ENCODE measurements around the gene SIRPG. TPM values are rescaled to one million over a fixed set of nuclear protein-coding genes. Genes with fewer than 3 reads are reported as not detected.

Gene SIRPG
- total and polyA plus RNA-seq, 5 experiments from 2014 or later: 47.5 to 246 (median 165) TPM

DNA sequence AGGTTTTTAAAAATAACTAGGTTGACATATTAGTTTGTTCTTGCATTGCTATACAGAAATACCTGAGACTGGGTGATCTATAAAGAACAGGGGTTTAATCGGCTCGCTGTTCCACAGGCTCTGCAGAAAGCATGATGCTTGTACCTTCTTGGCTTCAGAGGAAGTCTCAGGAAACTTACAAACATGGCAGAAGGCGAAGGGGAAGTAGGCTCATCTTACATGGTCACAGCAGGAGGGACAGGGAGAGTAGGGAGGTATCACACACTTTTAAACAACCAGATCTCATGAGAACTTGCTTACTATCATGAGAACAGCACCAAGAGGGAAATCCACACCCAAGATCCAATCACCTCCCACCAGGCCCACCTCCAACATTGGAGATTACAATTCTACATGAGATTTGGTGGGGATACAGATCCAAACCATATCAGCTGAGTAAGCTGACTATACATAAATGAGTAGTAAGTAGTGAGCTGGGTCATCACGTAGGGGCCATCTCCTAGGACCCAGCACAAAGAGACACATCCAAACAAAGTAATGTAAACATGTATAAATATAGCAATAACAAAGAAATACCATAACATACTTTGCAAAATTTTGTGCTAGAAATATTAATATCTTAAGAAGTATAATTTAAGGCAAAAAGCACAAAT, 31.4 kb upstream of the SIRPG start:
- H3K36me3 Mint-ChIP-seq: peaks cover 0 to 12% (median 0%) of the 10 kb centered on the region in 3 donors
- POLR2A ChIA-PET: no interaction called here
- ATAC-seq (no peak), DNase-seq (no peak)
- peak overlapping the region in 3 of 10 donors; percentile 27 to 76 (median 37) for H3K27ac Mint-ChIP-seq
- H3K27me3 Mint-ChIP-seq: peaks cover 0 to 5% (median 0%) of the 10 kb centered on the region in 5 donors
- H3K4me3 Mint-ChIP-seq: no peak overlapping the region
- peaks cover 0 to 13% (median 0%) of the 10 kb centered on the region in 9 donors for H3K9me3 Mint-ChIP-seq
- H3K4me1 Mint-ChIP-seq: peaks cover 28 to 66% (median 40%) of the 10 kb centered on the region in 4 donors

DNA sequence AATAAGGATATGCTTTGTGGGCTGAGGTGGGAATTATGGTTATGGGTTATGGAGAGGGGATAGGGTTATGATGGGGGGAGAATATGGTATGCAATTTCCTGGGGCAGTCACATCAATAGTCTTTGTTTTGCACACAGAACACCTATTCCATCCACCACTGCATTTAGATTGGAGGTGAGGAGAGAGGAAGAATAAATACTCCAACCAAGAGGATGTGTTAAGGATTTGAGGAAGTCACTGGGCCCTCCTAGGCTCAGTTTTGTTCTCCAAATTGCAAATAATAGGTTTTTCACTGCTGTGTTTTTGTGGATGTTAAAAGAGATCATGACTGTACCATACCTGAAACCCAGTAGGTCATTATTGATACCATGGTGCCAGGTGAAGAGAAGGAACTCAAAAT, 29.5 kb upstream of the SIRPG start:
- POLR2A ChIA-PET: interaction anchor here (0.6 to 4.4 kb wide), 6 partner anchors 12 to 819 kb away, joined by 3 to 44 read pairs (median 6); no protein-coding TSS in a partner anchor
- ATAC-seq: no peak
- H3K27me3 Mint-ChIP-seq: peaks cover 0 to 1% (median 0%) of the 10 kb centered on the region in 5 donors

DNA sequence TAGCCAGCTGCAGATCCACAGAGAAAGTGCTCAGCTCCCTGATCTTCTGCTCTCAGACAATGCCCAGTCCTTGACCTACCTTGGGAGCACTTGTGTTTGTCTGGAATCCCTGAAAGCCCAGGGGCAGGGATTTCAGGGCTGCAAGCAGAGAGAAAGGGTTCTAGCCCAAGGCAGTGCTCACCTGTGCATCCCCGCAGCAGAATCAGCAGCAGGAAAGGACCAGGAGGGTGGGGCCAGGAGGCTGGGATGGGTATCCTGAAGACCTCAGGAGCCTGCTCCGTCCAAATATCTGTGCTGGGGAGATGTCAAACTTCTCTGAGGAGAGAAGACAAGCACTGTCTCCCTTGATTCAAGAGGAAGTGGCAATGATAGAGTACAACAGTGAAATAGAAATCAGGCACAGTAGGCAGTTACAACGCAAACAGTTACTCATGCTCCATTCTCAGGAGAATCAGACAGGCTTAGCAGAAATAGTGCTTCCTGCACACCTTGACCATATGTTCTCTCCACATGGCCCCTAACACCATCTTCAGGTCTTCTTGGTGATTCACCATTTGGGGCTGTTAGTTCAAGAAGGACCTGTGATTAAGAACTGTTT, 28.7 kb upstream of the SIRPG start:
- peaks cover 10 to 22% (median 15%) of the 10 kb centered on the region in 3 donors for H3K36me3 Mint-ChIP-seq
- POLR2A ChIA-PET: interaction anchor here (0.6 to 4.4 kb wide), 8 partner anchors 11 to 45 kb away, joined by 3 to 44 read pairs (median 8); no protein-coding TSS in a partner anchor
- H3K4me3 Mint-ChIP-seq: peak overlapping the region; percentile 90 to 98 (median 92)
- peaks cover 0 to 17% (median 4%) of the 10 kb centered on the region in 9 donors for H3K9me3 Mint-ChIP-seq
- no peaks in the 10 kb centered on the region for H3K27me3 Mint-ChIP-seq
- peak; percentile 65 to 66 for ATAC-seq
- peak in 1 of 10 donors; percentile 42 for DNase-seq
- H3K27ac Mint-ChIP-seq: peak overlapping the region; percentile 88 to 97 (median 95)
- peaks cover 33 to 80% (median 55%) of the 10 kb centered on the region in 4 donors for H3K4me1 Mint-ChIP-seq

More for the DNA sequence above, 29.5 kb upstream of the SIRPG start:
- H3K4me1 Mint-ChIP-seq: peaks cover 31 to 74% (median 53%) of the 10 kb centered on the region in 4 donors
- peaks cover 0 to 22% (median 3%) of the 10 kb centered on the region in 9 donors for H3K9me3 Mint-ChIP-seq
- peak overlapping the region; percentile 90 to 98 (median 92) for H3K4me3 Mint-ChIP-seq
- no peak for DNase-seq
- peak overlapping the region; percentile 88 to 97 (median 95) for H3K27ac Mint-ChIP-seq
- peaks cover 6 to 25% (median 11%) of the 10 kb centered on the region in 3 donors for H3K36me3 Mint-ChIP-seq

DNA sequence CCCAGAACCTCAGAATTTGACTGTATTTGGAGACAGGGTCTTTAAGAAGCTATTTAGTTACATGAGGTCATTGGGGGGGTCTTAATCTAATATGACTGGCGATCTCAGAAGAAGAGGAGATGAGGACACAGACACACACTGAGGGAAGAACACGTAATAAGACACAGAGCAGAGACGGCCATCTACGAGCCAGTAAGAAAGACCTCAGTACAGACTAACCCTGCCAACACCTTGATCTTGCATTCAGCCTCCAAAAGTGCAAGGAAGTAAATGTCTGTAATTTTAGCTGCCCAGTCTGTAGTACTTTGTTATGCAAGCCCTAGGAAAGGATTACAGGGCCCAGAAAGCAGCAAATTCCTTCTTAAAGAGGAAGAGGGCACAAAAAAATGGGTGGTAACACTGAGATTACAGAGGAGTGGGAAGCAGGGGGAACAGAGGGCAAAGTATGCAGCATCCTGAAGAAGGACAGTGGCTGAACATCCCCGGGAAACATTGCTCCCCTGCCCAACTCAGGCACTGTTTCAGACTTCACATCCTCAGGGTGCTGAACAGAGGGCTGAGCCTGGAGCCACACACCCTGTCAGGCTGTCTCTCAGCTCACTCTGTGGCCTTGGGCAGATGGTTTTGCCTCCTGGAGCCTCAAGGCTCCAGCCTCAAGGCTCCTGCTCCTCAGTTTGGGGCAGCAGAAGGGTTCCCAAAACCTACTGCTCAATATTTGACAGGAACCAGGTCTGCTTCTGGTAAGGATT, 27.9 kb upstream of the SIRPG start:
- Mint-ChIP-seq H3K27ac (peak overlapping the region; percentile 88 to 97 (median 95)), H3K27me3 (no peaks in the 10 kb centered on the region), H3K4me1 (peaks cover 36 to 86% (median 61%) of the 10 kb centered on the region in 4 donors), H3K4me3 (peak overlapping the region; percentile 90 to 98 (median 92)), H3K36me3 (peaks cover 10 to 25% (median 19%) of the 10 kb centered on the region in 3 donors), H3K9me3 (peaks cover 0 to 18% (median 2%) of the 10 kb centered on the region in 9 donors)
- POLR2A ChIA-PET: interaction anchor here (0.8 to 4.4 kb wide), 12 partner anchors 10 to 98 kb away, joined by 3 to 44 read pairs (median 6); no protein-coding TSS in a partner anchor
- peak; percentile 65 to 69 for ATAC-seq
- no peak for DNase-seq

DNA sequence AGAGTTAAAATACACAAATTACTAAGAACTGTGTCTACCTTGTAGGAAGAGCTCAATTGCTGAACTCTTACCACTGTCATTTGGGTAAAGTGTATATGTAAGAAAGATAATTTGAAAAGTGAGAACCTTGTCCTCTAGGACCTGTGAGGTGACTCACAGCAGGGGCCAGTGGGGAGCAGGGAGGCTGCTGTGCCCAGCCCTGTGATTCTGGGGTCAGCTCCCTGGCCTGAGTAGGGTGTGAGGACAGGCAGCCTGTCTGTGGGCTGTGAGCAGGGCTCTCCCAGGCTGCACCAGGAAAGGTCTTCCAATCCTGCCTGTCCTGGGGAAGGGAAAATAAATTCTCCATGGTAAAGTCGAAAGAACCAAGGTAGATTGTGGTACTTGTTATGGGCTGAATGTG, 27.3 kb upstream of the SIRPG start:
- Mint-ChIP-seq H3K4me1 (peaks cover 36 to 86% (median 63%) of the 10 kb centered on the region in 4 donors), H3K9me3 (peaks cover 0 to 16% (median 0%) of the 10 kb centered on the region in 9 donors), H3K36me3 (peaks cover 15 to 29% (median 24%) of the 10 kb centered on the region in 3 donors), H3K27me3 (no peaks in the 10 kb centered on the region), H3K27ac (peak overlapping the region; percentile 88 to 97 (median 95)), H3K4me3 (peak overlapping the region; percentile 90 to 98 (median 92))
- no peak for DNase-seq
- POLR2A ChIA-PET: interaction anchor here (0.8 to 4.4 kb wide), 10 partner anchors 10 to 97 kb away, joined by 3 to 44 read pairs (median 7); no protein-coding TSS in a partner anchor
- ATAC-seq: peak in 1 of 2 donors; percentile 16

DNA sequence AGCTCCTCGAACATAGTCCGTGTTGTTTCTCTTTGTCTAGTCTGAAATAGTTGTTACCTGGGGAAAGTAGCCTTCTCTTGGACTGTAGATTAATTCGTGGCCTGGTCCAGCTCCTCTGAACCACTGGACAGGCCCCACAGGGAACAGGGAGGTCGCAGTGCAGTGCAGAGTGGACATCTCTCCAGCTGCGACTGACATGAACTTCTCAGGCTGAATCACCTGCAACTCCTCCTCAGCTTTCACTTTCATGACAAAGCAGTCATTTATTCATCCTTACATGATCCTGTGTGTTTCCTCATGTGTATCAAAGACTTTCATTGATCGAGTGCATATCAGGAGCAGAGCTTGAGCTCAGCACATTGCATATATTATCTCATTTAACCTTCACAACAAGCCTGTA, 19.1 kb upstream of the SIRPG start:
- H3K4me3 Mint-ChIP-seq: peak overlapping the region; percentile 58 to 86 (median 80)
- peaks cover 15 to 45% (median 40%) of the 10 kb centered on the region in 3 donors for H3K36me3 Mint-ChIP-seq
- peaks cover 0 to 4% (median 0%) of the 10 kb centered on the region in 9 donors for H3K9me3 Mint-ChIP-seq
- H3K27ac Mint-ChIP-seq: peak overlapping the region; percentile 84 to 99 (median 96)
- DNase-seq (no peak), ATAC-seq (no peak)
- H3K4me1 Mint-ChIP-seq: peaks cover 63 to 99% (median 95%) of the 10 kb centered on the region in 4 donors
- POLR2A ChIA-PET: interaction anchor here (1.1 to 8.4 kb wide), 9 partner anchors 9 to 57 kb away, joined by 3 to 60 read pairs (median 6); partner anchors contain the start of gene SIRPG
- H3K27me3 Mint-ChIP-seq: no peaks in the 10 kb centered on the region

DNA sequence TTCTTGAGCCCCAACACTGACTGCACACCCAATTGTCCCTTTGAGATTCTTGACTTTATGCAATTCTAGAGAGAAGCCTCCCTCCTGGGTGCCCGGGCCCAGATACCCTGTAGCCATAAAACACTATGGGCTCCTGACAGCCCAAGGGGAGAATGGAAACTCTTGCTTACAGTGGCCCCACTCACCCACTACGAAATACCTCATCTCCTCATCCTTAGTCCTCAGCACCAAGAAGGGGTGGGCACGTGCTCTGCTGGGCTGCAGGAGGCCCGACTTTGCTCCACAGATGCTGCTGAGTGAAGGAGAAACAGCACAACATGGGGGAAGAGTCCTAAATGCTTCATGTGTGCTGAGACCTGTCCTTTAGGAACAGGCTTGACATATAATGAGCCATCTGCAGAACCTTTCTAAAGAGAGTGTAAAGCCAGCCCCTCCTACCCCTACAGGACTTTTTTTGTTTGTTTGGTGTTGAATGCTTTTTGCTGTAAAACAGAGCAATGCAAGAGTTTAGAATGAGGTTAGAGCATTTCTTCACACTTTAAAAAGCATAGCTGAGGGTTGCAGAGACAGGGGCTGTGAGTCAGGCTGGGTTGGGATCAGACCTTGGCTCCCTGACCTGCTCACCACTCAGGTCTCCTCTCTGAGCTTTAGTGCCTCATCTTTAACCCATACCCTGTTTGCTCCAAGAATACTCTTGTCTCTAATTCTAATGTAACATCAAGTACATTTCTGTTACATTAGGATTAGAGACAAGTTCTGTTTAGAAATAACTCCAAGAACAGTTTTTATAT, 17.6 kb upstream of the SIRPG start:
- H3K4me3 Mint-ChIP-seq: peak overlapping the region; percentile 51 to 87 (median 78)
- peaks cover 0 to 2% (median 0%) of the 10 kb centered on the region in 9 donors for H3K9me3 Mint-ChIP-seq
- ATAC-seq: peak in 1 of 2 donors; percentile 9
- H3K36me3 Mint-ChIP-seq: peaks cover 13 to 49% (median 41%) of the 10 kb centered on the region in 3 donors
- no peaks in the 10 kb centered on the region for H3K27me3 Mint-ChIP-seq
- H3K4me1 Mint-ChIP-seq: peaks cover 66 to 100% (median 99%) of the 10 kb centered on the region in 4 donors
- peak overlapping the region; percentile 84 to 99 (median 96) for H3K27ac Mint-ChIP-seq
- POLR2A ChIA-PET: interaction anchor here (0.7 to 8.4 kb wide), 14 partner anchors 10 to 172 kb away, joined by 3 to 60 read pairs (median 6); partner anchors contain the start of gene SIRPG
- no peak for DNase-seq

DNA sequence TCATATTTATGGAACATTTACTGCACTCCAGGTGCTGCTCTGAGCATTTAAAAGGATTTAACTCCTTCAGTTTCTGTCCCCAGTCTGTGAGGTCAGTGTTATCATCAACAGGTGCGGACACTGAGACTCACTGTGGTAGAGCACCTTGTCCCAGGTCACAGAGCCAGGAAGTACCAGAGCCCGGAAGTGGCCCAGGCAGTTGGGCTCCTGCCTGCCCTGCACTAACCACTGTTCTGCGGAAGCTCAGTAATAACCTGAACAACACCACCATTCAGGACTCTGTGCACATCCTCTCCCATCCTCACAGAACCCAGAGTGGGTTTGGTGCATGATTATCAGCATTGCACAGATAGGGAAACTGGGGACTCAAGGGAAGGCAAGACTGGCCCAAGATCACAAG, 16.8 kb upstream of the SIRPG start:
- peak; percentile 77 to 82 for ATAC-seq
- Mint-ChIP-seq H3K27me3 (no peaks in the 10 kb centered on the region), H3K4me1 (peaks cover 67 to 100% (median 99%) of the 10 kb centered on the region in 4 donors), H3K4me3 (peak overlapping the region; percentile 51 to 87 (median 78)), H3K27ac (peak overlapping the region; percentile 84 to 99 (median 96)), H3K36me3 (peaks cover 8 to 48% (median 35%) of the 10 kb centered on the region in 3 donors), H3K9me3 (peaks cover 0 to 2% (median 0%) of the 10 kb centered on the region in 9 donors)
- POLR2A ChIA-PET: interaction anchor here (0.7 to 8.4 kb wide), 10 partner anchors 9 to 171 kb away, joined by 3 to 60 read pairs (median 6); partner anchors contain the start of gene SIRPG
- DNase-seq: peak in 8 of 10 donors; percentile 17 to 73 (median 39)

DNA sequence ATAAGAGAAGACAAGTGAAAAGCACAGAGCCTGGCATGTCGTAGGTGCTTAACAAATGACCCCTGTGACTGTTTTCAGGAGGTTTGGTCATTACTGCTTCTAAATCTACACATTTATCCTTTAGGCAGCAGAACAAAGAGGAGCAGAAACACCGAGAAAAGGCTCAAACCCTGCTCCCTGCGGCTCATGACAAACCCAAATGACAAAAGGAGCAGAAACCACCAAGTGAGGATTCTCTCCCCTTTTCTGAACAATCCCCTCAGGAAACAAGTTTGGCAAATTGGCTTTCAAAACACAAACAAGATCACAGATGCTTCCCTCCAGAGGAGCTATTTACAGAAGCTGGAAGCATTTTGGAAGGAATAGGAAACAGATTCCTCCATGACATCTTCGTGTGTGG, 15.8 kb upstream of the SIRPG start:
- DNase-seq (no peak), ATAC-seq (no peak)
- no peaks in the 10 kb centered on the region for H3K27me3 Mint-ChIP-seq
- peaks cover 5 to 47% (median 37%) of the 10 kb centered on the region in 3 donors for H3K36me3 Mint-ChIP-seq
- POLR2A ChIA-PET: interaction anchor here (1.4 to 4.1 kb wide), 4 partner anchors 12 to 23 kb away, joined by 5 to 44 read pairs (median 12); partner anchors contain the start of gene SIRPG
- peak overlapping the region; percentile 84 to 99 (median 96) for H3K27ac Mint-ChIP-seq
- peaks cover 69 to 100% (median 100%) of the 10 kb centered on the region in 4 donors for H3K4me1 Mint-ChIP-seq
- peaks cover 0 to 2% (median 0%) of the 10 kb centered on the region in 9 donors for H3K9me3 Mint-ChIP-seq
- peak overlapping the region; percentile 40 to 87 (median 72) for H3K4me3 Mint-ChIP-seq

DNA sequence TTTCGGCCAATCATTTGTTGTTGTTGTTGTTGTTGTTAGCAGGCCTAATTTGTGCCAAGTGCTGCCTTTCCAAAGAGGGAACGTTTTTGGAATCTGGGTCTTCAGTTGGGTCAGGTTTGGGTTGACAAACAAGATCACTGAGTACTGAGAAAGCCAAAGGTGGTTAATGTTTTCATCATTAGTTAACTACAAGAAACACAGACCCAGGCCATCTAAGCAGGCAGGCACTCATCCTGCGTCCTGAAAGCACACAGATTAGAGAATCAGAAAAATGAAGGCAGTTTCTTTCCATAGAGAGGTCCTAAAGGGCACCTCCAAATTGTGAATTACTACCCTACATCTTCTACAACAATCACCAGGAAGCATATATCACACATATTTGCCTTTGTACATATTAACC, 15.1 kb upstream of the SIRPG start:
- Mint-ChIP-seq H3K36me3 (peaks cover 0 to 44% (median 32%) of the 10 kb centered on the region in 3 donors), H3K27ac (peak overlapping the region; percentile 84 to 99 (median 96)), H3K4me1 (peaks cover 64 to 100% (median 99%) of the 10 kb centered on the region in 4 donors), H3K9me3 (peaks cover 0 to 2% (median 0%) of the 10 kb centered on the region in 9 donors), H3K4me3 (peak overlapping the region in 9 of 10 donors; percentile 21 to 86 (median 72)), H3K27me3 (no peaks in the 10 kb centered on the region)
- no peak for DNase-seq
- ATAC-seq: no peak
- POLR2A ChIA-PET: interaction anchor here (1.2 to 1.4 kb wide), 2 partner anchors 9 to 59 kb away, joined by 3 to 4 read pairs; no protein-coding TSS in a partner anchor
